ENCODE data around the gene FMO1. TPM values are rescaled to one million over a fixed set of nuclear protein-coding genes. Genes with fewer than 3 reads are reported as not detected.
"Not testable (repeated sequence)": the region's sequence is repeated elsewhere in the genome, so short reads cannot be mapped to it uniquely, and the experiment has no call there.

The FMO1 gene
- not detected in 2 replicates for total RNA-seq (2014; rRNA removed; shearing (Covaris generic))

DNA sequence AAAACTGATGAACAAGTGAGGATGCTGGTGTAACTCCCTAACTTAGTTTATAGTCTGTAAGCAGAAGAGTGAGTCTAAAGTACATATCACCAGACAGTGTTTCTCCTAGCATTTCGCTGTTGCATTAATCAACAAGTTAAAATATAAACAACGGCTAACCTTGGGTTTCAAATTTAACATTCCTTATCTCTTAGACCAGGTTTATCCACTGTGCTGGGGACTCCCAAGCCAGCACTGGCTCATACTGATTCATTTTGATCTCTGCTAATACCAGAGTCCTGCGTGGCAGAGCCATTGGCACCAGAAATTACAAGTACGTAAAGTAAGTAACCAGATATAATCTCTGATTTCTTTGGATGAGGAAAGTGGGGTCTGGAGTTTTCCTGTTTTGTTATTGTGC is at the start of gene FMO1:
TSS of gene FMO1 (plus strand) at position 193 of the 400 bp plus-strand sequence. CDS start 9,594 bp downstream, outside the sequence.
- DNase-seq (ENCODE audit: low spot score) = no peak

- no peak for DNase-seq (ENCODE audit: low spot score)
Observed at GRCh38 chr1:171204296-171204695, 44.0 kb upstream of the FMO1 start.

GRCh38 chr1:171206204-171206977 is 41.9 kb upstream of the FMO1 start:
- no peak for DNase-seq (ENCODE audit: low spot score)

- DNase-seq (ENCODE audit: low spot score) = no peak
Observed at GRCh38 chr1:171206978-171207355, 41.3 kb upstream of the FMO1 start.

DNA sequence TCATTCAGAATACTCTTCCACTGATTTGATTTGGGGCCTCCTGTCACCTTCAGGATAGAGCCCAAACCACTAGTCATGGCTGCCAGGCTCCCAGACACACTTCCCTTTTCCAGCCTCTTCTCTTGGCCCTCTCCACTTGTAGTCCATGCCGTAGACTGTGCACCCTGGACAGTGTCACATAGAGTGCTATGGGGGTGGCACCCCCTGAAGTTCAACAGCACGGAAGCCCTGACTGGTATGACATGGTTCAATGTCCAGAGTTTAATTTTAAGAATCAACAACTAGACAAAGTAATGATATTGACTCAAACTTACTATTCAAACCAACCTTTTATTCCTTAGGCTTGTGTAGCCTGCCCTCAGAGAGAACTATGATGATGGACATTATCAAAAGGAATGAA is 40.9 kb upstream of the FMO1 start:
- DNase-seq (ENCODE audit: low spot score) = no peak

DNA sequence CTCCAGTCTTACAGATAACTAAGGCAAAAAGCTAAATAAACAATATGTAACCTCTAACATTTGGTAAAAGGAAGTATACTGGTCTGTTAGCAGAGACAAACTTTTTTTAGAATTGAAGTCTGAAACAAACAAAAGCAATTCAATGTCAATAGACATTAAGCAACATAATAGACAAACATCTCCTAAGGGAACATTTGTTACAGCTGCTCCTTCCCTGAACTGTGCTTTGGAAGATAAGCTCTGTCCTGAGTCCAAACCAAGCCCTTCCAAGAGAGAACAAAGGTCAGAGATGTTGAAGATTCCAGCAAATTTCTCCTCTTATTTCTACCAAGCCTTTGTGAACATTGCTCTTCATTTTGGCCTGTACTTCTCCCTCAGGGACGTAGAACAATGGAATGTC is 37.9 kb upstream of the FMO1 start:
- DNase-seq (ENCODE audit: low spot score) = no peak

DNA sequence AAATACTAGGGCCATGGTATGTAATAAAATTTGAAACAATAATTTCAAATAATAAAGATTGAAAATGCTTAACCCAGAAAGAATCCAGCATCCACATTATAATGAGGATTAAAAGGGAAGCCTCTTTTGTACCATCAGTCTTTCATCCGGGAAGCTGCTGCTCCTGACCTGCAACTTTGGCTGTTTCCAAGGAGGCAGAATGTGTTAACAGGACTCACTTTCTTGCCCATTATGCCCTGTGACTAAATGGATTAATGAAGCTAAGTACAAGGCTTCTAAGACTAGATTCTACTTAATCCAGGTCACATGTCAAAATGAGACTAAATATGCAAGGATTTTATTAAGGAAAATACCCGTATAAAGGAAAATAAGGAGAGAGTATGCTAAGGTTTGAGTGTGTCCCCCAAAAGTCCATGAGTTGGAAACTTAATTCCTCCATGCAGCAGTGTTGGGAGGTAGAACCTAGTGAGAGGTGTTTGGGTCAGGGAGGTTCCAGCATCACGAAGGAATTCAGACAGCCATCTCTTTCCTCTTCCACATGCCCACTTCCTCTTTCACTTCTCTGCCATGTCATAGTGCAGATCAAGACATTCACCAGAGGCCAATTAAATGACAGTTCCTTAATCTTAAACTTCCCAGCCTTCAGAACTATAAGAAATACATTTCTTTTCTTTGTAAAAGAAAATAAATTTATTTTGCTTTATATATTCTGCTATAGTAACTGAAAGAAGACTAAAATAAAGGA is 35.5 kb upstream of the FMO1 start:
- DNase-seq (ENCODE audit: low spot score) = no peak

GRCh38 chr1:171213559-171214454 is 34.5 kb upstream of the FMO1 start:
- DNase-seq (ENCODE audit: low spot score) = no peak

GRCh38 chr1:171217658-171218443 is 30.4 kb upstream of the FMO1 start:
- DNase-seq (ENCODE audit: low spot score) = no peak

GRCh38 chr1:171218661-171219060 is 29.6 kb upstream of the FMO1 start:
- no peak for DNase-seq (ENCODE audit: low spot score)

DNA sequence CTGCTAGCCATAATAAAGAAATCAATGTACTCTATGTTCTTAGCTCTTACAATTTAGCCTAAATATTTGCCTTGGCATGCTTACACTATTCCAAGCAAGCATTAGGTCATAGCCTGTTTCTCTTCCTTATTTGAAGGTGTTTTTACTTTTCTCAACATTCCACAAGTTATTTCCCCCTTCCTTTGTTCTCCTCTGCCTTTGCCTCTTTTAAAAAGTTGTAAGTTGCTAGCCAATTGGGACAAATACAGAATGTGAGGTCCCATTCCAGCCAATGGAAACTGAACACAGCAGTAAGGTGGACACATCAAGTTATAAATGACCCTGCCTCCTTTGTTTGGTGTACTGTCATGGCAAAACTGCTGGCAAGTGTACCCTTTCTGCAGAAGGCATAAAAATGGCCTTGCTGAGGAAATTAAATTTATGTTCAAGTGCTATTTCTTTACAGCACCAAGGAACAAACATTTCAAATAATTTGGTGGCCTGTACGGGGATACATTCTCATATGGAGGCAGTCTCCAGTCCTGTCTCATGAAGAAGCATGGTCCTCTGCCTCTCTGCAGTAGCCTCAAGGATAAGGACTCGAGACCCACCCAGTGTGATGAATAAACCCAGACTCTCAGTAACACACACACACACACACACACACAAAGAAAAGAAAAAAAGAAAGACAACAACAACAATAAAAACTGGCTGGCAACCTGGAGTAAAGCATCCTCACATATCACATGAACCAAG is 28.8 kb upstream of the FMO1 start:
- DNase-seq (ENCODE audit: low spot score) = no peak

GRCh38 chr1:171220081-171220420 is 28.2 kb upstream of the FMO1 start:
- DNase-seq (ENCODE audit: low spot score) = peak; percentile 86

DNA sequence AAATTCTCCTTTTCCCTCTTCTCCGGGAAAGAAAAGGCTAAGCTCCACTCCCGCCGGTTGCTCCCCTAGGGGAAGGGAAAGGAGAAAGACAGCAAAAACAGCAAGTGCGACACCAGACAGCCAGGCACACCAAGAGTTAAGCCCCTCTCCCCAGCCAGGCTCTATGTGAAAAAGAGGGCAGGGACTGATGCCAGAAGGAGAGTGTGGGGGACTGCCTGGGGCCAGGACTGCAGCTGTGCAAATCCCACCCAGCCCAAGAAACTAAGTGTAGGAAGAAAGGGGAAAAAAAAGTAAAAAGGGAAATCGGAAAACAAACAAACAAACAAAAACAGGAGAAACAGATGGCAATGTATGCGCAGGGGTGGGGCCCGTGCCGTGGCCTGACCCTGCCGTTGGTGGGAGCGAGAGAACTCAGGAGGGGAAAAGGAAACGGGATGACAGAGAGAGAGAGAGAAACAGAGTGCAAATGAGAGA is 27.7 kb upstream of the FMO1 start:
- no peak for DNase-seq (ENCODE audit: low spot score)

GRCh38 chr1:171221665-171222591 is 26.4 kb upstream of the FMO1 start:
- no peak for DNase-seq (ENCODE audit: low spot score)

DNA sequence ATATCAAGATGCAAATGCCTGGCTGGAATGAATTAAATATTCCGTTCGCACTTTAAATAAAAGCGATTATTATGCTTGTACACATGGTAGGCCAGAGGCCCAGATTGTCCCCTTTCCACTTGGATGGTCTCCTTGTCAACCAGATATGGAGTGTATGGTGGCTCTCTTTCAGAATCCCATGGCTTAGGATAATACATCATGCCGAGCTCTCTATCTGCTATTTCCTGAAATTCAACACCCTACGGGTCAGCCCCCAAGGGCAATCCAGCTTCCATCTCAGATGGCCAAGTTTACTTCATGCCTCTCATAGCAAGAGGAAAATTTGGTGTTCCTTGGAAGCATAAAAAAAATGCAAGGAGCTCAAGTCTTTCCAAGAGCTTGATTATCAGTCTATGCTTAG is 25.4 kb upstream of the FMO1 start:
- DNase-seq (ENCODE audit: low spot score) = no peak

GRCh38 chr1:171224257-171224656 is 24.0 kb upstream of the FMO1 start:
- DNase-seq (ENCODE audit: low spot score) = not testable (repeated sequence)

DNA sequence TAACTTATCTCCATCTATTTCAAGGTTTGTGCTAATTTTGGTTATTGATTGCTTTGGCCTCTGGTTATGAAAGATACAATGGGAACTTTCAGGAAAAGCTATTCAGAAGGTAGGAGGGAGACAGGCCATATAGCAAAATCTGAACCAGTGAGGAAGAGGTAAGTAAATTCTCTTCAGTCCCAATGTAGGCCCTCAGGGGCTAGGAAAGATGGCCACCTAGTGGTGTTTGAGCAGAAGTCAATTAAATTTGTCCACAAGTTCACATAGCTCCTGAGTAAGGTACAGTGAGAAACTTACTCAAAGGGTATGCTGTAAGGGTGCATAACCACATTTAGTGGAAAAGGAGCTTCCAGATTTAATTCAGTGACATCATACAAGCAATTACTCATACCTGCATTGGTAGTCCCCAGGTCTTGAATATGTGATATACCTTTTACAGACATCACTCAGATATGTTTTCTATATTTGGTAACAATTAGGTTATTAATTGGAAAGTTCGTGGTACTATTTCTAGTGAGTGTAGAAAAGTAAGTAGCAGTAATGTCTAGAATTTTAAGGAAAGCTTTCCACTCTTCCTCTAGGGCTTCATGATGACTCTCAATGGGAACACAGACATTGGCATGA is 21.4 kb upstream of the FMO1 start:
- peak; percentile 71 for DNase-seq (ENCODE audit: low spot score)

DNA sequence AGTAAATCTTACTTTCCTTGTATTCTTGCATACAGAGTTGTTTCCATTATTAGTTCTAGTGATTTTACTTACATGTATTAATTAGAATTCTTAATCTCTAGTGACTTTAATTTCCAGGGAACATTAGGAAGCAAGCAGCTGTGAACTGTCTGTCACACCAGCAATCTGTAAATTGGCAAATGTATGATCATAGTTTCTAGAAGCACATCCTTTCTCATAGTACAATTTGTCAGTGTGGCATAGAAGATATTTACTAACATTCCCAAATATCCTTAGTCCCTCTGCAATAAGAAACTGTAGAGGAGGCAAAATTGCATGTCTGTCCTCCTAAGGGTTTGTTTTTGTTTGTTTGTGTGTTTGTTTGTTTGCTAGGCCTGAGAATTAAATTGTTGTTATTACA is 17.0 kb upstream of the FMO1 start:
- no peak for DNase-seq (ENCODE audit: low spot score)

GRCh38 chr1:171233183-171233582 is 15.1 kb upstream of the FMO1 start:
- peak; percentile 54 for DNase-seq (ENCODE audit: low spot score)

All from A172 (cell line).